Endothelial cell of umbilical vein (primary cell): Measurements from ENCODE around the gene KRT31.

Source experiments
- GATA2 ChIP-seq: IDR thresholded peaks from 2 replicates; pipeline ENCODE4 v1.7.0; 2011; ENCODE audit warnings: low read depth, mild to moderate bottlenecking, moderate library complexity, mixed read lengths, low read length; ENCODE audit not compliant: insufficient read length, insufficient read depth
- JUN ChIP-seq: IDR thresholded peaks from 2 replicates; pipeline ENCODE4 v1.6.1; 2011; ENCODE audit warnings: borderline replicate concordance, low read depth; ENCODE audit not compliant: insufficient read length, insufficient read depth
- POLR2A ChIP-seq: IDR thresholded peaks from 2 replicates; pipeline ENCODE4 v1.6.1; 2012; ENCODE audit warnings: low read depth, mild to moderate bottlenecking, control low read depth, low read length
- POLR2AphosphoS5 ChIP-seq: IDR thresholded peaks from 2 replicates; pipeline ENCODE4 v1.6.1; 2012; ENCODE audit warnings: low read depth, mild to moderate bottlenecking, control low read depth, low read length, moderate library complexity; ENCODE audit not compliant: insufficient read depth
- TF ChIP-seq, protein P1 (sequence below), 2 donors: IDR thresholded peaks; 1 replicate in 1 of 2; 2 replicates in 1 of 2; pipeline ENCODE4 v1.5.1; 2011; ENCODE audit warnings: low read length in 2 of 2, mild to moderate bottlenecking in 2 of 2, moderate library complexity in 2 of 2, control low read depth in 1 of 2, inconsistent platforms in 1 of 2, low read depth in 1 of 2; ENCODE audit not compliant: insufficient read depth in 1 of 2; ENCODE audit errors: extremely low read depth in 1 of 2

DNA sequence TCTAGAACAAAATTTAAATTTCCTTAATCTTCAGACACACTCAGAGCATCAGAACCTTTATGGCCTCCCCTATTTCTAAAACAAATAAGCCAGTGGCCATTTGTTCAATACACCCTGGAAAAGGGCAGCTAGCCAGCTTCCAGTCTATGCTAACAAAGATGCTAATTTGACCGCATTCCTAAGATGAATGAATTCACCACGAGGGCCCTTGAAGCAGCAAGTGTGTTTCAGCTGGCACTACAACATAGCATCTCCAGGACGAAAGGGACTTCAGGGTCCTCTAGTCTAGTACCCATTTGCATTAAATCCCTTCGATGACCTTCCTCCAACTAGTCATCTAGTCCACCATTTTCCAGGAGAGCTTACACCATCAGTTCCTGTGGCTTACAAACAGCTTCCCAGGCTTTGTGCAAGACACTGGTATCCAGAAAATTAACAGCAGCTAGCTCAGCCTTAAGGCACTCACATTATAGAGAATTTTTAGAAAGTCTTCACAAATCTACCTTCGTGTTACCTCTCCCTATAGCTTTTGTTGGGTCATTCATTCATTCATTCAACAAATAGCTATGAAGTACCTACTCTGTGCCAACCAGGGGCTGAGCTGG lies 16.0 kb upstream of the KRT31 start:
- TF ChIP-seq JUN (no peak), POLR2A (no peak), POLR2AphosphoS5 (no peak), GATA2 (no peak)
- TF ChIP-seq, protein P1, sequence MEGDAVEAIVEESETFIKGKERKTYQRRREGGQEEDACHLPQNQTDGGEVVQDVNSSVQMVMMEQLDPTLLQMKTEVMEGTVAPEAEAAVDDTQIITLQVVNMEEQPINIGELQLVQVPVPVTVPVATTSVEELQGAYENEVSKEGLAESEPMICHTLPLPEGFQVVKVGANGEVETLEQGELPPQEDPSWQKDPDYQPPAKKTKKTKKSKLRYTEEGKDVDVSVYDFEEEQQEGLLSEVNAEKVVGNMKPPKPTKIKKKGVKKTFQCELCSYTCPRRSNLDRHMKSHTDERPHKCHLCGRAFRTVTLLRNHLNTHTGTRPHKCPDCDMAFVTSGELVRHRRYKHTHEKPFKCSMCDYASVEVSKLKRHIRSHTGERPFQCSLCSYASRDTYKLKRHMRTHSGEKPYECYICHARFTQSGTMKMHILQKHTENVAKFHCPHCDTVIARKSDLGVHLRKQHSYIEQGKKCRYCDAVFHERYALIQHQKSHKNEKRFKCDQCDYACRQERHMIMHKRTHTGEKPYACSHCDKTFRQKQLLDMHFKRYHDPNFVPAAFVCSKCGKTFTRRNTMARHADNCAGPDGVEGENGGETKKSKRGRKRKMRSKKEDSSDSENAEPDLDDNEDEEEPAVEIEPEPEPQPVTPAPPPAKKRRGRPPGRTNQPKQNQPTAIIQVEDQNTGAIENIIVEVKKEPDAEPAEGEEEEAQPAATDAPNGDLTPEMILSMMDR (IDR thresholded peaks at IDR 0.05; ENCODE audit: extremely low read depth in 1 of 2, insufficient read depth in 1 of 2, low read depth in 1 of 2, low read length in 2 of 2), result no peak
